Measurements from ENCODE around the gene PTCH1. TPM values are rescaled to one million over a fixed set of nuclear protein-coding genes. Genes with fewer than 3 reads are reported as not detected.

Gene PTCH1
- total RNA-seq, 2 donors from 2014 or later = 8.3 to 47.5 TPM

GRCh38 chr9:95450171-95451064 lies 66.4 kb downstream of the PTCH1 start:
- H3K36me3 ChIP-seq (replicated peaks in 1 of 2; ENCODE audit: insufficient read depth in 1 of 2, low read depth in 2 of 2) = peaks cover 5 to 40% of the 10 kb centered on the region in 2 donors
- no peak overlapping the region for H3K27ac ChIP-seq
- WGBS, 2 donors = 91 to 92% methylated on average over 11 of the region's 11 CpGs
- H3K27me3 ChIP-seq = no peaks in the 10 kb centered on the region
- DNase-seq (no peak), ATAC-seq (no peak)
- TF ChIP-seq CTCF (IDR thresholded peaks at IDR 0.05) = no peak
- TF ChIP-seq POLR2A (IDR thresholded peaks at IDR 0.05) = no peak
- intact Hi-C loops (cut with DNase I) = no loop called here
- no peaks in the 10 kb centered on the region for H3K4me1 ChIP-seq
- no peak overlapping the region for H3K4me3 ChIP-seq
- no peaks in the 10 kb centered on the region for H3K9me3 ChIP-seq

GRCh38 chr9:95449016-95449415 lies 67.8 kb downstream of the PTCH1 start:
- no peaks in the 10 kb centered on the region for H3K4me1 ChIP-seq
- H3K4me3 ChIP-seq = no peak overlapping the region
- TF ChIP-seq POLR2A (IDR thresholded peaks at IDR 0.05) = no peak
- no peak for TF ChIP-seq CTCF (IDR thresholded peaks at IDR 0.05)
- no peak for ATAC-seq
- no peaks in the 10 kb centered on the region for H3K9me3 ChIP-seq
- no peaks in the 10 kb centered on the region for H3K27me3 ChIP-seq
- intact Hi-C loops (cut with DNase I) = no loop called here
- no peak overlapping the region for H3K27ac ChIP-seq
- DNase-seq = no peak
- peaks cover 5 to 45% of the 10 kb centered on the region in 2 donors for H3K36me3 ChIP-seq (replicated peaks in 1 of 2; ENCODE audit: insufficient read depth in 1 of 2, low read depth in 2 of 2)
- 91% methylated on average over 12 to 22 of the region's 22 CpGs for WGBS, 2 donors

GRCh38 chr9:95447660-95448420 lies 68.9 kb downstream of the PTCH1 start:
- intact Hi-C loops (cut with DNase I) = no loop called here
- Histone ChIP-seq H3K36me3 (replicated peaks in 1 of 2; ENCODE audit: insufficient read depth in 1 of 2, low read depth in 2 of 2) (peaks cover 5 to 37% of the 10 kb centered on the region in 2 donors), H3K9me3 (no peaks in the 10 kb centered on the region), H3K4me1 (no peaks in the 10 kb centered on the region), H3K4me3 (no peak overlapping the region), H3K27me3 (no peaks in the 10 kb centered on the region), H3K27ac (no peak overlapping the region)
- ATAC-seq (no peak), DNase-seq (no peak)
- TF ChIP-seq POLR2A (IDR thresholded peaks at IDR 0.05) = no peak
- TF ChIP-seq CTCF (IDR thresholded peaks at IDR 0.05) = no peak
- WGBS, 2 donors = 88 to 90% methylated on average over 17 to 23 of the region's 23 CpGs

GRCh38 chr9:95446984-95447383 lies 69.8 kb downstream of the PTCH1 start:
- intact Hi-C loops (cut with DNase I) = no loop called here
- TF ChIP-seq POLR2A (IDR thresholded peaks at IDR 0.05) = no peak
- no peak for TF ChIP-seq CTCF (IDR thresholded peaks at IDR 0.05)
- DNase-seq (no peak), ATAC-seq (no peak)
- 96 to 97% methylated on average over 13 to 22 of the region's 26 CpGs for WGBS, 2 donors
- no peaks in the 10 kb centered on the region for H3K9me3 ChIP-seq
- no peak overlapping the region for H3K4me3 ChIP-seq
- no peaks in the 10 kb centered on the region for H3K27me3 ChIP-seq
- H3K4me1 ChIP-seq = no peaks in the 10 kb centered on the region
- H3K27ac ChIP-seq = no peak overlapping the region
- H3K36me3 ChIP-seq (replicated peaks in 1 of 2; ENCODE audit: insufficient read depth in 1 of 2, low read depth in 2 of 2) = peaks cover 5 to 34% of the 10 kb centered on the region in 2 donors
